Measurements from ENCODE around the gene FOXN1.
"Not testable (repeated sequence)": the region's sequence is repeated elsewhere in the genome, so short reads cannot be mapped to it uniquely, and the experiment has no call there.

Gene FOXN1, protein sequence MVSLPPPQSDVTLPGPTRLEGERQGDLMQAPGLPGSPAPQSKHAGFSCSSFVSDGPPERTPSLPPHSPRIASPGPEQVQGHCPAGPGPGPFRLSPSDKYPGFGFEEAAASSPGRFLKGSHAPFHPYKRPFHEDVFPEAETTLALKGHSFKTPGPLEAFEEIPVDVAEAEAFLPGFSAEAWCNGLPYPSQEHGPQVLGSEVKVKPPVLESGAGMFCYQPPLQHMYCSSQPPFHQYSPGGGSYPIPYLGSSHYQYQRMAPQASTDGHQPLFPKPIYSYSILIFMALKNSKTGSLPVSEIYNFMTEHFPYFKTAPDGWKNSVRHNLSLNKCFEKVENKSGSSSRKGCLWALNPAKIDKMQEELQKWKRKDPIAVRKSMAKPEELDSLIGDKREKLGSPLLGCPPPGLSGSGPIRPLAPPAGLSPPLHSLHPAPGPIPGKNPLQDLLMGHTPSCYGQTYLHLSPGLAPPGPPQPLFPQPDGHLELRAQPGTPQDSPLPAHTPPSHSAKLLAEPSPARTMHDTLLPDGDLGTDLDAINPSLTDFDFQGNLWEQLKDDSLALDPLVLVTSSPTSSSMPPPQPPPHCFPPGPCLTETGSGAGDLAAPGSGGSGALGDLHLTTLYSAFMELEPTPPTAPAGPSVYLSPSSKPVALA

DNA sequence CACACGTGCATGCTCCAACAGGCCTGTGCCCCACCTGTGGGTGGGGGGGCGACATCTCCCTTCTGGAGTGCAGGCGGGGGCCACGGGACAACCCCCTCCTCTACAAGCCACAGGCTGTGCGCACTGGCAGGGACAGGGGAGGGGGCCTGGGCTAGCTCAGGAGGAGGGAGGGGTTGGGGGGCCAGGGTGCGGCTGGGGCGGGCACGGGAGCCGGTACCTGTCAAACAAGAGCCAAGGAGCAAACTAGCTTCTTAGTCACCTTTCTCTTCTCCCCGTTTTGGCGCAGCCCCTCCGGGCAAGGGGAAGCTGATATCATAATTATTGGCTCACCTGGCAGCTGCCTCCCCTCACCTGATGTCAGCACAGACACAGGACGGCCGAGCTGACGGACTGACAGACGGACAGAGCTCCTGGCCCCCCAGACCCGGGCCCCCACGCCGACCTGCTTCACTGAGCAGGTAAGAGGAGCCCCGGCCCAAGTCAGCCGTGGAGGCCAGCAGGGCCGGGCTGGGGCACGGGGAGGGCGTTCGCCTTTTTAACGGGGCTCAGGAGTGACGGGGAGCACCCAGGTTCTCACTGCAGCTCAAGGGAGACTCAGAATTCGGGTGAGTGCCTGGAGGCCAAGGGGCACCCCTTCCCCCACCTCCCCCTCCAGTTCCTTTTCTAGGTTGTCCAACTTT is at the start of gene FOXN1:
Gene FOXN1, plus strand, starts transcription at position 363 of the 680 bp plus-strand sequence. CDS start 17,622 bp downstream, outside the sequence.
- in situ Hi-C loops (cut with HindIII; ENCODE audit: low pct_ligation_motif_present, low pct_unique_long_range_greater_than_20kb, low sequenced_read_pairs), result no loop called here
- no peak for DNase-seq

DNA sequence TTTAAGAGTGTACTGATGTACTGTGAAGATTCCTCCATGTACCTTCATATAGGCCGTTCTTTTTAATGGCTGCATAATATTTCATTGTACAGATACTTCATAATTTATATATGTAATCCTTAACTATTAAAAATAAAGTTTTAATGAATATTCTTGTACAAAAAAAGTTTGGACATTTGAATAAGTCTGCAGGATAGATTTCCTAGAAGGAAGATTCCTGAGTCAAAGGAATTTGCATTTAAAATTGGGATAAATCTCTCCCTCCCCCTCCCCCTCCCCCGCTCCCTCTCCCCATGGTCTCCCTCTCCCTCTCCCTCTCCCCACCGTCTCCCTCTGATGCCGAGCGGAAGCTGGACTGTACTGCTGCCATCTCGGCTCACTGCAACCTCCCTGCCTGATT is 48.3 kb upstream of the FOXN1 start:
- no peak for DNase-seq
- in situ Hi-C loops (cut with HindIII; ENCODE audit: low pct_ligation_motif_present, low pct_unique_long_range_greater_than_20kb, low sequenced_read_pairs), result no loop called here

DNA sequence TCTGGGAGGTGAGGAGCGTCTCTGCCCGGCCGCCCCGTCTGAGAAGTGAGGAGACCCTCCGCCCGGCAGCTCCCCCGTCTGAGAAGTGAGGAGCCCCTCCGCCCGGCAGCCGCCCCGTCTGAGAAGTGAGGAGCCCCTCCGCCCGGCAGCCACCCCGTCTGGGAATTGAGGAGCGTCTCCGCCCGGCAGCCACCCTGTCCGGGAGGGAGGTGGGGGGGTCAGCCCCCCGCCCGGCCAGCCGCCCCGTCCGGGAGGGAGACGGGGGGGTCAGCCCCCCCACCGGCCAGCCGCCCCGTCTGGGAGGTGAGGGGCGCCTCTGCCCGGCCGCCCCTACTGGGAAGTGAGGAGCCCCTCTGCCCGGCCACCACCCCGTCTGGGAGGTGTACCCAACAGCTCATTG is 47.3 kb upstream of the FOXN1 start:
- DNase-seq; in situ Hi-C loops (cut with HindIII; ENCODE audit: low pct_ligation_motif_present, low pct_unique_long_range_greater_than_20kb, low sequenced_read_pairs): not testable (repeated sequence)

DNA sequence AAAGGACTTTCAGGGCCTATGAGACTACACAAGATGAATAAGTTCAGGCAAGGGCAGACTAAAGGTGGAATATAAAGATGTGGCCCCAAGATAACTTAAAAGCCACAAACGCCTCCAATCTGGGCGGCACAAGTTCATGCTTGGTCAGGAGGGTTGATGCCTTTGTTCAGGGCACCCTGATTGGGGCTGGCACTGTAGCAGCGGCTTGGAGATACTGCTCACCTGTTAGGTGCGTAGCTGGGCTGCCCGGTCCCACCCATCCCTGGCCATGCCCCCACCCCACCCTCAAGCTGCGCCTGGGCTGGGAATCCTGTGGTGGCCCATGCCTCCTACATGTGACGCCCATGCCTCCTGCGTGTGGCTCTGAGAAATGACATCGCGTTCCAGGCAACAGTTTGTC is 45.2 kb upstream of the FOXN1 start:
- in situ Hi-C loops (cut with HindIII; ENCODE audit: low pct_ligation_motif_present, low pct_unique_long_range_greater_than_20kb, low sequenced_read_pairs), result no loop called here

DNA sequence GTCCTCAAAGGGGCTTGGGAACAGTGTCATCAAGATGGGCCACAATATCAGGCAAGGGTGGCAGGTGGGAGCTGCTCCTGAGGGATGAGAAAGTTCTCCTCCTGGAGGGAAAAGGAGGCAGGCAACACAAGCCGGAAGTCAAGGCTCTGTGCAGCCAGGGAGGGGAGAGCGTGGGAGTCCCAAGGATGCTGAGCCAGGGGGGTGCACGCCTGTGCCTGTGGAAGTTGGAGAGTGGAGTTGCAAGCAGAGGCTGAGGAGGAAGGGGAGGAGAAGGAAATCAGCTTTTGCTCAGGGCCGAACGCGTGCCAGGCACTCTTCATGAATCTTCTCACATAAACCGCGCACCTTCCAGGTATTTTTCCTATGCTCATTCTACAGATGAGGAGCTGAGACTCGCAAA is 40.1 kb upstream of the FOXN1 start:
- no peak for DNase-seq
- in situ Hi-C loops (cut with HindIII; ENCODE audit: low pct_ligation_motif_present, low pct_unique_long_range_greater_than_20kb, low sequenced_read_pairs), result no loop called here

More for the DNA sequence above, 45.2 kb upstream of the FOXN1 start:
- DNase-seq, result no peak

DNA sequence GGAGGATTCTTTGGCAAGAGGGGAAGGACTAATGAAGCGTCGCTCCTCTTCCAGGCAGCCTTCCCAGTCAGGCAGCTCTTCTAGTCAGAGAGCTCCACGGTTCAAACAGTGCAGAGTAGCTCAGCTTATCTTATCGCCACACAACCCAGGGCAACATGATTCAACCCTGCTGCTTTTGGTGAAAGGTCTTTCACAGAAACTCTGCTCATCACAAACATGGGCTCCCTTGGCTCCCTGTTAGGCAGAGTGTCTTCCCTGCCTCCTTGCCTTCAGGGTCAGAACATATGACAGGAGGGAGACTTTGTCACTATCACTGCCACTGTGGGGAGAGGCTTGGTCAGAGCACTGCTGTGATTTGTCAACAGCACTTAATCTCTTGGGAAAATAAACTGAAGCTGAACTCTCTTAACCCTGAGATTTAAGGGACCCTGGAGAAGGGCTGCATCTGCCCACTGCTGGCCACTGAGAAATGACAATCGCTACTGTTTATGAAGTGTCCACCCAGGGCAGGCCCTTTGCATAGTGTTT is 39.6 kb upstream of the FOXN1 start:
- in situ Hi-C loops (cut with HindIII; ENCODE audit: low pct_ligation_motif_present, low pct_unique_long_range_greater_than_20kb, low sequenced_read_pairs), result no loop called here
- DNase-seq, result no peak

DNA sequence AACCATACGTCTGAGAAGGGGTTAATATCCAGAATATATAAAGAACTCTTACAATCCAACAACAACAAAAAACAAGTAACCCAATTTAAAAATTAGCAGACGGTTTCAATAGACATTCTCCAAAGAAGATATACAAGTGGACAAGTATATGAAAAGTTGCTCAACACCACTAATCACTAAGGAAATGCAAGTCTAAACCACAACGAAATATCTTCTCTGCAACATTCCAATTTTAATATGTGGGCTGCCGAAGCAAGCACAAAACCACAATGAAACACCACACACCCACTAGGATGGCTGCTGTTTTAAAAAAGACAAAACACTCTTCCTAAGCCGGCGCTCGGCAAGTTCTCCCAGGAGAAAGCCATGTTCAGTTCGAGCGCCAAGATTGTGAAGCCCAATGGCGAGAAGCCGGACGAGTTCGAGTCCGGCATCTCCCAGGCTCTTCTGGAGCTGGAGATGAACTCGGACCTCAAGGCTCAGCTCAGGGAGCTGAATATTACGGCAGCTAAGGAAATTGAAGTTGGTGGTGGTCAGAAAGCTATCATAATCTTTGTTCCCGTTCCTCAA is 38.6 kb upstream of the FOXN1 start:
- in situ Hi-C loops (cut with HindIII; ENCODE audit: low pct_ligation_motif_present, low pct_unique_long_range_greater_than_20kb, low sequenced_read_pairs), result no loop called here
- no peak for DNase-seq

DNA sequence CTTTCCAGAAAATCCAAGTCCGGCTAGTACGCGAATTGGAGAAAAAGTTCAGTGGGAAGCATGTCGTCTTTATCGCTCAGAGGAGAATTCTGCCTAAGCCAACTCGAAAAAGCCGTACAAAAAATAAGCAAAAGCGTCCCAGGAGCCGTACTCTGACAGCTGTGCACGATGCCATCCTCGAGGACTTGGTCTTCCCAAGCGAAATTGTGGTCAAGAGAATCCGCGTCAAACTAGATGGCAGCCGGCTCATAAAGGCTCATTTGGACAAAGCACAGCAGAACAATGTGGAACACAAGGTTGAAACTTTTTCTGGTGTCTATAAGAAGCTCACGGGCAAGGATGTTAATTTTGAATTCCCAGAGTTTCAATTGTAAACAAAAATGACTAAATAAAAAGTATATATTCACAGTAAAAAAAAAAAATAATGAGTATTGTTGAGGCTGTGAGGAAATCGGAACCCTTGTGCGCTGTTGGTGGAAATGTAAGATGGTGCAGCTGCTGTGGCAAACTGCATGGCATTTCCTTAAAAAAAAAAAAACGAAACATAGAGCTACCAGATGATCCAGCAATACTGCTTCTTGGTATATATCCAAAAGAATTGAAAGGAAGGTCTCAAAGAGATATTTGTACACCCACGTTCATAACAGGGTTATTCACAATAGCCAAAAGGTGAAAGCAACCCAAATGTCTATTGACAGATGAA is 38.0 kb upstream of the FOXN1 start:
- in situ Hi-C loops (cut with HindIII; ENCODE audit: low pct_ligation_motif_present, low pct_unique_long_range_greater_than_20kb, low sequenced_read_pairs); DNase-seq: not testable (repeated sequence)

DNA sequence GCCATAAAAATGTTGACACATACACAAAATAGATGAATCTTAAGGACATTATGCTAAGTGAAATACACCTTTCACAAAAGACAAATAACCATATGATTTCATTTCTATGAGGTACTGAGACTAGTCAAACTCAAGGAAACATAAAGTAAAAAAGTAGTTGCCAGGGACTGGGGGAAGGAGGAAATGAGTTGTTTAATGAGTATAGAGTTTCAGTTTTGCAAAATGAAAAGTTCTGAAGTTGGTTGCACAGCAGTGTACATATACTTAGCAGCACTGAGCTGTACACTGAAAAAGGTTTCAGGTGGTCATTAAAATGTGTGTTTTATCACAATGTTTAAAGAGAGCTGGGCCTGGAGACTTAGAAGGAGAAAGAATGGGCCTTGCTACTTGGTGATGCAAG is 37.4 kb upstream of the FOXN1 start:
- in situ Hi-C loops (cut with HindIII; ENCODE audit: low pct_ligation_motif_present, low pct_unique_long_range_greater_than_20kb, low sequenced_read_pairs), result no loop called here
- no peak for DNase-seq

DNA sequence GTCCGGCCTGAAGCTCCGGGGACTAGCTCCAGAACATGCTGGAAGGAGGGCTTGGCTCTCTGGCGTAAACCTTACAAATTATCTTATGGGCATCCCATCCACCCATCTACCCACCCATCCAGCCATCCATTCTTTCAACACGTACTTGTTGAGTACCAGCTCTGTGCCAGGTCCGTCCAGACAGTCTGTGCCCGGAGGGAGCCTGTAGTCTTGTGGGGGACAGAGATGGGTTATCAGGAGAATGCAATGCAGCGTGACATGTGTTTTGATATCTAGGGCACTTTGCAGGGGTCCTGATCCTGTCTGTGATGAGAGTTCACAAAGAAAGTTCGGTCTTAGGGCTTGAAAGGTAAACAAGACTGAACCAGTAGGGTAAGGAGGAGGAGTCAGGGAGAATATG is 36.8 kb upstream of the FOXN1 start:
- in situ Hi-C loops (cut with HindIII; ENCODE audit: low pct_ligation_motif_present, low pct_unique_long_range_greater_than_20kb, low sequenced_read_pairs), result no loop called here

DNA sequence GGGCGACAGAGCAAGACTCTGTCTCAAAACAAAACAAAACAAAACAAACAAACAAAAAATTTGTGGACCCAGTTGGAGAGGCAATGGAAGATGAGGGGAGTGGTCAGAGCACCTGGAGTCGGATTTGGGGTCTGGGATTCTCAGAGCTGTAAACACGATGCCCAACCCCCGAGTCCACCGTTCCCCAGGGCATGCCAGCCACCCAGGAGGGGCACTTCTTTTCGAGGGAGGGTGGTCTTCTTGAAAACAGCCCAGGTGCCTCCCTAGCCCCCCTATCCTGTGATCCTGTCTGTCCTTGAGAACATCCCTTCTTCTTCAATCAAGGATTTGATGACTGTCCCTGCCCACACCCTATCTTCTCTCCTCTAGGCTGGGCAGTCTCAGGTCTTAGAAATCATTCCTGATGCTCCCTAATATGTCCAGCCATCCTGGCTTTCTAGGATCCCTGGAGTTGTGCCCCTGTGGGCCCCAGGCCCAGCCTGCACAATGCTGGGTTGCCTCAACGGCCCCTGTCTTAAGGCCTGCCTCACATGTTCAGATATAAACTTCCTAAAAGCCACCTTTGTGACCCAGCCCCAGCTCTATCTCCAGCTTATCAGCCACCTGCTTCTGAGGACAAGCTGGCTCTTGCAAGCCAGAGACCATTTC is 35.8 kb upstream of the FOXN1 start:
- in situ Hi-C loops (cut with HindIII; ENCODE audit: low pct_ligation_motif_present, low pct_unique_long_range_greater_than_20kb, low sequenced_read_pairs), result no loop called here
- no peak for DNase-seq

More for the DNA sequence above, 36.8 kb upstream of the FOXN1 start:
- DNase-seq, result no peak

DNA sequence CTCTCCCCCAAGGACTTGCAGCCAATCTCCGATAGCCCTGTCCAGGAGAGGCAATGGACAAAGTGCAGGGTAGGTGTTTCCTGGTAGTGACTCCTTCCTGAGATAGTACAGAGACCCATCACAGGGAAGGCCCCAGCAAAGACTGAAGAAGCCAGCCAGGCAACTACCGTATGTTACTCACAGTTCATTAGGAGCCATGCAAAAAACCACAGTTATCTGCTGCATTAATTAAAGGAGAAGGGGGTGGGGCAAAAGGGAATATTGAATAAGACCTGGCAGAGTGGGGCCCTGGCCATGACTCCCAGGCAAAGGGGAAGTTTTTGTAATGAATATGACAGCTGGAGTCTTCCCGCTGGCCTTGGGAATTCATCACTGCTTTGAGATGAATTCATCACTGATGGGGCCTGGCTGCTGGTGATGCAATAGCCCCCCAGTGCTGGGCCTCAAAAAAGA is 35.2 kb upstream of the FOXN1 start:
- DNase-seq, result no peak
- in situ Hi-C loops (cut with HindIII; ENCODE audit: low pct_ligation_motif_present, low pct_unique_long_range_greater_than_20kb, low sequenced_read_pairs), result no loop called here

DNA sequence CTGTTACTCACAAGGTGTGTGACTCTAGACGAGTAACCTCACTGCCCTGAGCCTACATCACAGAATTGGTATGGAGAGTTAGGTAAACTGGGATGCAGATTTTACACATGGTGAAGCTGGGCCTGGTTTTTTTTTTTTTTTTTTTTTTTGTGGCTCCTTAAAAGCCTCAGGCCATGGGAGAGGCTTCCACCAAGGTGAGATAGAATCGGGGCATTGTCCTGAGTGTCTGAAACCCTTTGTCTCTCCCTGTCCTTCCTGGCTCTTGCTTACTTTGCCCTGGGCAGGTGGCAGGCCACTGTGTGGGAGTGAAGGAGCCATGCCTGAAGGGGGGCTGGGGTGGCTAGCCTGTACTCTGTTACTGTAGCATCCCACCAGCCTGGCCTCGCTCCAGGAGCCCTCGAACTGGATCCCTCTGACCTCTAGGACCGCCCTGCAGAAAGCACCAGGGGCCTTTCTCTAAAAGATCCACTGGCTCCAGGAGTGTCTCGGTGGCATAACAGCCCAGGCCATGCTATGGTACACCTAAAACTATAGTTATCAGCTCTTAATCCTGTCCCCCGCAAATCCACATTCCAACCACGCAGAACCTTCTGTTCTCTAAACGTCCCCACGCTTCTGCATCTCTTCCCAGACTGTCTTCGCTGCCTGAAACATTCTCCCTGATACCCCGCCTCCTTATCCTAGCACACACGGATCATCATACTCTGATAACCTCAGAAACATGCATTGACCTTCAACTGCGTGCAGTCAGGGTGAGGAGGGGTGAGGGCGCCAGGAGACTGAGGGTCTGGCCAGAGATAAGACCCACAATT is 34.4 kb upstream of the FOXN1 start:
- in situ Hi-C loops (cut with HindIII; ENCODE audit: low pct_ligation_motif_present, low pct_unique_long_range_greater_than_20kb, low sequenced_read_pairs), result no loop called here
- DNase-seq, result no peak

DNA sequence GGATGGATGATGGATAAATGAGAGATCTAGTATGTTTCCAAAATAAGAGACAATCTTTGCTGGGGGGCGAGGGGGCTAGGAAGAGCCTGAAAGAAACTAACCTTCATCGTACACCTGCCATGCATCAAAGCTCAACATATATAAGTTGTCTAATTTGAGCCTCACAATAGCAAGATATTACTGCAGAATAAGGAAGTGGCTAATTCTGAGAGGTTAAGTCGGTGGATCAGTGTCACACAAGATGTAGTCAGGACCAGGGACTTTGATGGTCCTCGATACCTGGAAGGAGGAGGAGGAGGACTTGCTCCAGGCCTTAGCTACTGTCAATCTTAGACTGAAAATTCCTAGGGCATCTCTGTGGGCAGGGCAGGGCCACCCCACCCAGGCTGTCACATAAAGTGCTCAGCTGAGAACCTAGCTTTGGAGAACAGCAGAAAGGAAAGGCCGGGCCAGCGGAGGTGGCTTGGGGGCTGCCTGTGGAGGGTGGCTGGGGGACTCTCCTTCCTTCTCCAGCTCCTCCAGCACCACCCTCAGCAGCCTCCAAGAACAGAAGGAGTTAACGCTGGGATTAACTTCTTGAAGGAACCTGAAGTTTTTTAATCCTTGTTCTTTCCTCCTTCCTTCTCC is 33.2 kb upstream of the FOXN1 start:
- in situ Hi-C loops (cut with HindIII; ENCODE audit: low pct_ligation_motif_present, low pct_unique_long_range_greater_than_20kb, low sequenced_read_pairs), result no loop called here

DNA sequence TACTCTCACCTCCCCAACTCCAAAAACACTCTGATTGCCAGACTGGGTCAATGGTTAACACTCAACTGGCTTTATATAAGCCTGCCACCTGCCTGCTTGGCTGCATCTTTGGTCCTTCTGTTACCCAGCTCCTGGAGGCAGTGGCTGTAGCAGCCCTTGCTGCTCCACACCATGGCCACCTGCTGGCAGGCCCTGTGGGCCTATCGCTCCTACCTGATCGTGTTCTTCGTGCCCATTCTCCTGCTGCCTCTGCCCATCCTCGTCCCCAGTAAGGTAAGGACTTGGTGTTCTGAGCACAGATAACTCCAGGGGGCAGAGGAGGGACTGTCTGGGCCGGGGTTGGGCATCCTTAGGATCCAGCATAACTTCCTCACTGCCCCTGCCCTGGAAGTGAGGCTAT is 32.6 kb upstream of the FOXN1 start, which contains the start of gene SLC13A2:
Gene SLC13A2, plus strand, starts transcription at position 103 of the 400 bp plus-strand sequence. Its CDS starts 69 bp downstream, at position 172.
- no peak for DNase-seq
- in situ Hi-C loops (cut with HindIII; ENCODE audit: low pct_ligation_motif_present, low pct_unique_long_range_greater_than_20kb, low sequenced_read_pairs), result no loop called here

More for the DNA sequence above, 33.2 kb upstream of the FOXN1 start:
- DNase-seq, result no peak

DNA sequence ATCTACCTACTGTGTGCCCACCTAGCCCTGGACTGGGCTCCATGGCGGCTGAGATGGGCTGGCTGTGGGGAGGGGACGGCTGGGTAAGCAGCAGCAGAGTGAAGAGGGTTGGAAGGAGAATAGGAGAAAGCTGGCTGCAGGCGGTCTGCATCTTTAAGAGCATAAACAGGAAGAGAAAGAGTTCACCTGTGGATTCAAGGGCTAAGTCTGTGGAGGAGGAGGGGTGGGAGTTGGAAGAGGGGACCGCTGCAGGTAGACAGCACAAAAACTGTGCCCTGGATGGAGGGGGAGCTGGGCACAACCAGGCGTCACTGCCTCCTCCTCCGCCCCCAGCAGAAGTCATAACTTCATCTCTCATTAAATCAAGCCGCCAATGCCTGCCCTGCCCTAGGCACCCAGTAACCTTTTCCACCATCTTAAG is 32.0 kb upstream of the FOXN1 start:
- no peak for DNase-seq
- in situ Hi-C loops (cut with HindIII; ENCODE audit: low pct_ligation_motif_present, low pct_unique_long_range_greater_than_20kb, low sequenced_read_pairs), result no loop called here
